Nephron (organoid): ENCODE data around the gene TMEM147.

Experiments used
- H3K27ac Mint-ChIP-seq, 3 experiments: 2 replicates each; pipeline ENCODE4 v1.8.0; 2020; ENCODE audit warnings: mixed read lengths in 3 of 3, mild to moderate bottlenecking in 2 of 3, moderate library complexity in 1 of 3
- H3K27me3 Mint-ChIP-seq: 2 replicates; pipeline ENCODE4 v1.8.0; 2021; ENCODE audit warnings: low read depth, mild to moderate bottlenecking, moderate library complexity, mixed read lengths
- H3K36me3 Mint-ChIP-seq: 2 replicates; pipeline ENCODE4 v1.8.0; 2020; ENCODE audit warnings: low read depth, mixed read lengths
- H3K4me1 Mint-ChIP-seq: 2 replicates; pipeline ENCODE4 v1.8.0; 2020; ENCODE audit warnings: mixed read lengths
- H3K4me3 Mint-ChIP-seq, 3 experiments: 2 replicates each; pipeline ENCODE4 v1.8.0; 2020; ENCODE audit warnings: mild to moderate bottlenecking in 3 of 3, mixed read lengths in 3 of 3, moderate library complexity in 2 of 3
- H3K9me3 Mint-ChIP-seq: 2 replicates; pipeline ENCODE4 v1.8.0; 2020; ENCODE audit warnings: mixed read lengths
- TF ChIP-seq, protein P1 (sequence below), 3 experiments: fragments of 200-600 bp; sonication (generic); IDR thresholded peaks; one replicate each; pipeline ENCODE4 v1.5.0; 2021; ENCODE audit warnings: antibody characterized with exemption in 3 of 3; ENCODE audit not compliant: unreplicated experiment in 3 of 3

TMEM147 gene

DNA sequence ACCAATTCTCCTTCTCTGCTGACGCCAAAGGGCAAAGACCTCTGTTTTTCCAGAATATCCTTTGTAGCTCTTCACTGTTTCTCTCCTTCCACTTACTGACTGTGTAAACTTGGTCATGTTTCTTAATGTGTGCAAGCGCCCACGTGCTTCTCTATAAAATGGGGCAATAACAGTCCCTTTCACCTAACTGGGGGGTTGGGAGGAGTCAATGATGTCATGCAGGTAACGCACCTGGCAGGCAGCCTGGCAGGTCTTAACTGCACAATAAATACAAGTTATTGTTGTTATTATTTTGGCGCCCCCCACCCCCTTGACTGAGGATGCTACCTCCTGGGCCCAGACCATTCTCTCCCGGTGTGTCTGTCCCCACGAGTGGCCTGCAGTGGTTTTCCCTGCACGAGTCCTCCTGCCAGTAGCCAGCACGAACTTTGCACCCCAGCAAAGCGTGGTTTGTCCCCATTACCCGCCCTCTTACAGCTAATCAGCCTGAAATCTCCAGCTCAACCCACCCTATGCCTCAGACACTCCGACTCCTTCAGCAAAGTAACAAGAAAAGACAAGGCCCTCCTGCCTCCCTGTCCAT, 22.6 kb upstream of the TMEM147 start:
- Mint-ChIP-seq H3K9me3 (no peaks in the 10 kb centered on the region), H3K4me1 (no peaks in the 10 kb centered on the region), H3K4me3 (no peak overlapping the region), H3K27ac (no peak overlapping the region), H3K36me3 (no peaks in the 10 kb centered on the region), H3K27me3 (peaks cover 38% of the 10 kb centered on the region)
- TF ChIP-seq, protein P1, sequence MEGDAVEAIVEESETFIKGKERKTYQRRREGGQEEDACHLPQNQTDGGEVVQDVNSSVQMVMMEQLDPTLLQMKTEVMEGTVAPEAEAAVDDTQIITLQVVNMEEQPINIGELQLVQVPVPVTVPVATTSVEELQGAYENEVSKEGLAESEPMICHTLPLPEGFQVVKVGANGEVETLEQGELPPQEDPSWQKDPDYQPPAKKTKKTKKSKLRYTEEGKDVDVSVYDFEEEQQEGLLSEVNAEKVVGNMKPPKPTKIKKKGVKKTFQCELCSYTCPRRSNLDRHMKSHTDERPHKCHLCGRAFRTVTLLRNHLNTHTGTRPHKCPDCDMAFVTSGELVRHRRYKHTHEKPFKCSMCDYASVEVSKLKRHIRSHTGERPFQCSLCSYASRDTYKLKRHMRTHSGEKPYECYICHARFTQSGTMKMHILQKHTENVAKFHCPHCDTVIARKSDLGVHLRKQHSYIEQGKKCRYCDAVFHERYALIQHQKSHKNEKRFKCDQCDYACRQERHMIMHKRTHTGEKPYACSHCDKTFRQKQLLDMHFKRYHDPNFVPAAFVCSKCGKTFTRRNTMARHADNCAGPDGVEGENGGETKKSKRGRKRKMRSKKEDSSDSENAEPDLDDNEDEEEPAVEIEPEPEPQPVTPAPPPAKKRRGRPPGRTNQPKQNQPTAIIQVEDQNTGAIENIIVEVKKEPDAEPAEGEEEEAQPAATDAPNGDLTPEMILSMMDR (IDR thresholded peaks at IDR 0.05; ENCODE audit: unreplicated experiment in 3 of 3) = no peak

DNA sequence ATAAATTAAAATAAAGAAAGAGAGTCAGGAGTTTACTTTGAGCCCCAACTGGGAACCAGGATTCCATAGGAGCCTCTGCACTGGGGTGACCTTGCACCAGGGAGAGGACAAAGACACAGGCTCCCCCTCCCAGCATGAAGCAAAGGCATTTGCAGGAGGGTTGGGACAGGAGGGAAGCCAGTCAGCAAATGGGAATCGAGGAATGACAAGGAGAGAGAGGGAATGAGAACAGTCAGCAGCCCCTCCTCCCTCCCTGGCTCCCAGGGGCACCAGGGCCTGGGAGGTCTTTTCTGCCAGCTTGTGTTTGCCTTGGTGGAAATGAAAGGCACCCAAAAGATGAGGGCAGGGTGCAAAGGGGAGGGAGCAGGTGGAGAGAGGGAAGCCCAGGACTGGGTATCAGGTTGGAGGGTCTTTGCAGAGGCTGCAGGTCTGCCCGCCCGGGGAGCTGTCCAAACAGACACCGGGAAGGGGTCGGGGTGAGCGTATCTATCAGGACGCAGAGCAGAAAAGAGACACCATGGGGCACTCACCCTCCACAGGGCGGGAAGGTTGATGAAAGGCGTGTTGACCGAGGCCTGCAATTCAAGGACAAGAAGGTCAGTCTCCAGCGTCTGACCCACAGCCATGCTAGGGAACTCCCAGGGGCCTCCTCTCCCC, 21.1 kb upstream of the TMEM147 start:
- no peak overlapping the region for H3K4me3 Mint-ChIP-seq
- peaks cover 37% of the 10 kb centered on the region for H3K27me3 Mint-ChIP-seq
- no peaks in the 10 kb centered on the region for H3K36me3 Mint-ChIP-seq
- no peaks in the 10 kb centered on the region for H3K4me1 Mint-ChIP-seq
- no peak overlapping the region for H3K27ac Mint-ChIP-seq
- no peaks in the 10 kb centered on the region for H3K9me3 Mint-ChIP-seq
- TF ChIP-seq, protein P1 (IDR thresholded peaks at IDR 0.05; ENCODE audit: unreplicated experiment in 3 of 3) = no peak

DNA sequence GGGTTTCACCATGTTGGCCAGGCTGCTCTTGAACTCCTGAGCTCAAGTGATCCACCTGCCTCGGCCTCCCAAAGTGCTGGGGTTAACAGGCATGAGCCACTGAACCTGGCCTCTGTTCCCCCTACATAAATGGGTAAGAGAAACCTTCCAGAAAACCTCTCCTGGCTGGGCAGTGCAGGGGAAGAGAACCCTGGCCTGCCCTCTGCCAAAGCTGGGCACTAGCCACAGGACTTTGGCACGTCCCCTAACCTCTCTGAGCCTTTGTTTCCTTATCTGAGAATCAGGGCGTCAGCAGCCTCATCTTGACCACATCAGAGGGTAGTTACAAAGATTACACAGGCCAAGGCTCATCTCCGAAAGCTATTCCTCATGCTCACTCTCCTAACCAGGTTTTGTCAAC, 19.6 kb upstream of the TMEM147 start:
- Mint-ChIP-seq H3K9me3 (no peaks in the 10 kb centered on the region), H3K4me3 (no peak overlapping the region), H3K36me3 (no peaks in the 10 kb centered on the region), H3K27ac (no peak overlapping the region), H3K4me1 (no peaks in the 10 kb centered on the region), H3K27me3 (peaks cover 29% of the 10 kb centered on the region)
- TF ChIP-seq, protein P1 (IDR thresholded peaks at IDR 0.05; ENCODE audit: unreplicated experiment in 3 of 3) = no peak

DNA sequence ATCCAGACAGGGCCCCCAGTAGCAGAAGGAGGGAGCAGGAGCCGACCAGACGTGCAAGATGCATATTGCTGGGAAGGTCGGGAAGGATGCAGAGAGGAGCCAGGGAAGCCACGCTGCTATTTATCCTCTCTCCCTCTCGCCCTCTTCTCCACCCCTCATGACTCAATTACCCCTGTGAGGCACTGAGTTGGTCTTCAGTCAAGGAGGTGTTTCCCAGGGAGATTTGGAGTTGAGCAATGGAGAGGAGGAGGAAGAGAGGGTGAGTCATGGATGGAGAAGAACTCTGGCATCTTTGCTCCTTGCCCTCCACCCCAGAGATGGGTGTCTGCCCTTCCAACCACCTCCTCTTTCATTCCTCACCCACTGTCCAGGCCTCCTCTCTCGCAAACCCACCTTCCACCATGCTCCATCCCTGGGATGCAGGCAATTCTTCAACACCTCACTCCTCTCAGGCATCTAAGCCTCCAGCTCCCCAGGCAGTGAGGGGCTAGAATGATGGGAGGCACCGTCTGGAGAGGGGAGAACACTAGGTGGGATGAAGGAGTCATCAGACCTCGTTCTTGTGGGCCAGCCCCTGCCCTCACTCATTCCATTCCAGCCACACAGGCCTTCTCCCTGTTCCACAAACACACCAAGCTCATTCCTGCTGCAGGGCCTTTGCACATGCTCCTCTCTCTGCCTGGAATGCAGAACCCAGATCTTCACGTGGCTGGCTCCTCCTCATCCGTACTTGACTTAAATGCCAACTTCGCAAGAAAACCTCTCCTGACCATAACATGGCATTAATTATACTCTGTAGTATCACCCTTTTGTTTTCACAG, 17.0 kb upstream of the TMEM147 start, which contains the start of gene SBSN:
TSS of gene SBSN (minus strand) at position 94 of the 821 bp plus-strand sequence. CDS start at position 64, 30 bp downstream.
- no peaks in the 10 kb centered on the region for H3K4me1 Mint-ChIP-seq
- TF ChIP-seq, protein P1 (IDR thresholded peaks at IDR 0.05; ENCODE audit: unreplicated experiment in 3 of 3) = no peak
- H3K9me3 Mint-ChIP-seq = no peaks in the 10 kb centered on the region
- H3K27me3 Mint-ChIP-seq = peaks cover 23% of the 10 kb centered on the region
- H3K27ac Mint-ChIP-seq = no peak within 1 kb of the TSS
- H3K4me3 Mint-ChIP-seq = no peak within 1 kb of the TSS
- H3K36me3 Mint-ChIP-seq = no peaks in the 10 kb centered on the region

DNA sequence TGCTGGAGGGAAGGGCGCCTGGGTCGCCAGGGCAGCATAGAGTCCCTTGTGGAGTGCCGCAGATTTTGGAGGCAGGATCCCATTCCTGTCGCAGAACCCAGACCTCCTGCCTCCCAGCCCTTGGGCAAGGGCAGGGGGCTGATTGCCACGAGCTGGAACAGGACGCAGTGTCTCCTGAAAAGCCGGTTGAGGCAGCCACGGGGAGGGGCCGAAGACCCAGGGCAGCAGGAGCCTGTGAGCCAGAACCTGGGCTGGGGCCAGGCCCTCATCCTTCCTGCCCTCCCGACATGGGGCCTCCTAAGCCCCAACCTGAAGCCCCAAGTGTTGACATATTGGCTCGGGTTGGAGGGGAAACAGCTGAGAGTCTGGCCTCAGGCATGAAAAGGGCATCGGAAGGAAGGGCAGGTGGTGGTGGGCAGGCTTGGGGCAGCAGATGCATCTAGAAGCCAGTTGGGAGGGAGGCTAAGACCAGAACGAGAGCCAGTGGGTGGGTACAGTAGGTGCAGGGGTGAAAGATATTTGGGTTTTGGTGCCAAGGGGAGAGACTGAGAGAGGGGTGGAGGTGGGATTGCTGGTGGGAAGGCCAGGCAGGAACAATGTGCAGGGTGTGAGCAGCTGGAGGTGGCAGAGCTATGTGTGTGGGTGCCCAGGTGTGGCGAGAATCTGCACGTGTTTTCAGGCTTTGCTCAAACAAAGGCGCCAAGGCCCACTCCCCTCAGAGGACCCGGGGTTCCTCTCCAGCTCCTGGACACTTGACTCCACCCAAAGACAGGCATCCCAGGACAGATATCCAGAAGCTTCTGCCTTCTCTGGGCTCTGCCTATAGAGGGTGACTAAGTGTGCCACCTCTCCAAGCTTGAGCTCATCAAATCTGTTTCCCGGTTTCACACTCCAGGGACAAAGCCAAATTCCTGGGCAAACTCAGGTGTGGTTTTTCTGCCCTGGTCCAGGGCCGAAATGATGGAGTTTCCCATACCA, 15.9 kb upstream of the TMEM147 start:
- peaks cover 21% of the 10 kb centered on the region for H3K27me3 Mint-ChIP-seq
- no peaks in the 10 kb centered on the region for H3K4me1 Mint-ChIP-seq
- H3K27ac Mint-ChIP-seq = no peak overlapping the region
- TF ChIP-seq, protein P1 (IDR thresholded peaks at IDR 0.05; ENCODE audit: unreplicated experiment in 3 of 3) = no peak
- no peaks in the 10 kb centered on the region for H3K36me3 Mint-ChIP-seq
- no peak overlapping the region for H3K4me3 Mint-ChIP-seq
- no peaks in the 10 kb centered on the region for H3K9me3 Mint-ChIP-seq
